Immature natural killer cell (primary cell): ENCODE results near the gene PPP1R9B. TPM values are rescaled to one million over a fixed set of nuclear protein-coding genes. Genes with fewer than 3 reads are reported as not detected.

Source experiments
- DNase-seq, 3 donors: peaks; one replicate each; pipeline ENCODE4 v3.0.0; 2022; ENCODE audit warnings: mixed read lengths in 1 of 3
- H3K27ac Mint-ChIP-seq, 6 donors: one replicate each; pipeline ENCODE4 v1.8.0; 2020; ENCODE audit warnings: mixed read lengths in 6 of 6, mild to moderate bottlenecking in 5 of 6, inconsistent platforms in 4 of 6, moderate library complexity in 3 of 6
- H3K27me3 Mint-ChIP-seq, 3 donors: one replicate each; pipeline ENCODE4 v1.8.0; 2020 to 2021; ENCODE audit warnings: low read depth in 3 of 3, mild to moderate bottlenecking in 3 of 3, mixed read lengths in 3 of 3, moderate library complexity in 3 of 3, inconsistent platforms in 1 of 3
- H3K36me3 Mint-ChIP-seq, 3 donors: one replicate each; pipeline ENCODE4 v1.8.0; 2020; ENCODE audit warnings: mixed read lengths in 3 of 3, inconsistent platforms in 2 of 3, mild to moderate bottlenecking in 2 of 3
- H3K4me1 Mint-ChIP-seq, 2 donors: one replicate each; pipeline ENCODE4 v1.8.0; 2020; ENCODE audit warnings: inconsistent platforms in 2 of 2, mild to moderate bottlenecking in 2 of 2, mixed read lengths in 2 of 2, moderate library complexity in 1 of 2
- H3K4me3 Mint-ChIP-seq, 5 donors: one replicate each; pipeline ENCODE4 v1.8.0; 2020; ENCODE audit warnings: mild to moderate bottlenecking in 5 of 5, mixed read lengths in 5 of 5, inconsistent platforms in 3 of 5, moderate library complexity in 3 of 5
- H3K9me3 Mint-ChIP-seq, 6 donors: one replicate each; pipeline ENCODE4 v1.8.0; 2020; ENCODE audit warnings: mild to moderate bottlenecking in 6 of 6, mixed read lengths in 6 of 6, inconsistent platforms in 4 of 6, moderate library complexity in 3 of 6
- polyA plus RNA-seq, 3 donors: library from polyadenylated mRNA; unstranded; fragments of 300-500 nt; fragmentation: Illumina TruSeq; gene quantifications; one replicate each; pipeline ENCODE4 v1.2.3, GENCODE V29; 2021

Gene PPP1R9B
- polyA plus RNA-seq, 3 donors from 2014 or later = 0.25 to 2.0 (median 0.66) TPM

GRCh38 chr17:50144355-50144754 is 6.1 kb downstream of the PPP1R9B start:
- H3K27ac Mint-ChIP-seq = peak overlapping the region in 5 of 6 donors; percentile 50 to 90 (median 56)
- H3K4me1 Mint-ChIP-seq = peaks cover 91 to 92% of the 10 kb centered on the region in 2 donors
- peaks cover 1 to 4% (median 2%) of the 10 kb centered on the region in 3 donors for H3K27me3 Mint-ChIP-seq
- no peak for DNase-seq
- H3K4me3 Mint-ChIP-seq = peak overlapping the region in 2 of 5 donors; percentile 0 to 6
- H3K36me3 Mint-ChIP-seq = peaks cover 4 to 32% (median 18%) of the 10 kb centered on the region in 3 donors
- no peaks in the 10 kb centered on the region for H3K9me3 Mint-ChIP-seq

DNA sequence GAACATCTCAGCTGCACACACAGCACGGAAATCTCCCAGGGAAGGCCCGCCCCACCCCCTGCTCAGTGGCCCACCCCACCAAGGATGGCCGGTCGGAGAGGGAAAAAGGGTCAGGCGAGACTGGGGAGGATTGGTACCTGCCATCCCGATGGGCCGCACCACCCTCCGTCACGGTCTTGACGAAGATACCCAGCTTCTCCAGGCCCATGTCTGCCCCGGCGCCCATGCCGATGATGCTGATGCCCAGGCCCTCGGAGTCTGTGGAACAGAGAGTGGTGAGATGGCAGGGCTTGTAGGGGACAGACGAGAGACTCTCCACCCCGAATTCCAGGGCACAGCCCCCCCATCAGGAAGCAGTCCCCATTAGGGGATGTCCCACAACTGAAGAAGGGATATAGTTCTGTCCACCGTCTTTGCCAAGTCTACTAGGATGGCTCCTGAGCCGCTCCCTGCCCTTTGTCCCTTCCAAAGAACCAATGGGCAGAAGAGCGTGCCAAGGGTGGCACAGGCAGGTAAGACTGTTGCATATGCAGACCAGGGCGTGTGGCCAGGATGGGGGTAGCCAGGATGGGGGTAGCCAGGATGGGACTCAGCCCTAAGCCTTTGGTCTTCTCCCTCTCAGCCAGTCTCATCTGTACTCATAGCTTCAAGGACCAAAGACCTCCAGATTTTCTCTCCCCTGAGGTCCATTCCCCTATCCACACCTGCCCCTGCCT is 6.9 kb downstream of the PPP1R9B start:
- Mint-ChIP-seq H3K27me3 (peaks cover 0 to 4% (median 2%) of the 10 kb centered on the region in 3 donors), H3K36me3 (peaks cover 4 to 35% (median 18%) of the 10 kb centered on the region in 3 donors), H3K4me1 (peaks cover 91 to 93% of the 10 kb centered on the region in 2 donors)

GRCh38 chr17:50141745-50142110 is 8.7 kb downstream of the PPP1R9B start:
- Mint-ChIP-seq H3K4me1 (peaks cover 74 to 77% of the 10 kb centered on the region in 2 donors), H3K9me3 (no peaks in the 10 kb centered on the region), H3K36me3 (peaks cover 20 to 53% (median 28%) of the 10 kb centered on the region in 3 donors), H3K4me3 (peak overlapping the region; percentile 67 to 87 (median 84)), H3K27me3 (peaks cover 0 to 6% (median 4%) of the 10 kb centered on the region in 3 donors), H3K27ac (peak overlapping the region; percentile 86 to 97 (median 90))
- peak in 1 of 3 donors; percentile 42 for DNase-seq

More for the DNA sequence above, 6.9 kb downstream of the PPP1R9B start:
- Mint-ChIP-seq H3K27ac (peak overlapping the region; percentile 50 to 90 (median 62)), H3K9me3 (no peaks in the 10 kb centered on the region), H3K4me3 (peak overlapping the region in 2 of 5 donors; percentile 13 to 25)
- DNase-seq = no peak

DNA sequence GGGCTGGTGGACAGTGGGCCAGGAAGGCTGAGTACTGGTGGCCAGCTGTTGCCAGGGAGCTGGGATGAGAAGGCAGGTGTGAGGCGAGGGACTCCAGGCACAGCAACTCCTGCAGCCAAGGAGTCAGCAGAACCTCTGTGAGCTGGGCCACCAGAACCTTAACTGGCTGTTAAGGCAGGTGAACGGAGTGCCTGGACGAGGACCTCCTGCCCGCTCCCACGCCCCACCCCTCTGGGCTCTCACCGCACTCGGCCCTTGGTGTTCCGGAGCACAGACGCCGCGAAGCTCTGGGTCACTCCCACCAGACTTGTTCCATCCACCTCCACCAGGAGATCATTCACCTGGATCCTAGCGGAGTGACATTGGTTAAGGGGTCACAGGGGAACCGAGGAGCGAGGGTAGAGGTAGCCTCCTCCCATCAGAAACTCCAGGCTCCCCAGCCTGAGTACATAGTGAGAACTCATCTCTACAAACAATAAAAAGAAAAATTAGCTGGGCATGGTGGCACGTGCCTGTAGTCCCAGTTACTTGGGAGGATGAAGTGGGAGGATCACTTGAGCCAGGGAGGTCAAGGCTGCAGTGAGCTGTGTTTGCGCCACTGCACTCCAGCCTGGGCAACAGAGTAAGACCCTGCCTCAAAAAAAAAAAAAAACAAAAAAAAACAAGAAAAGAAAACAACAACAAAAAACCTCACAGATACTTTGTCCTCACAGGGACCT is 9.3 kb downstream of the PPP1R9B start:
- Mint-ChIP-seq H3K27ac (peak overlapping the region; percentile 86 to 97 (median 90)), H3K9me3 (no peaks in the 10 kb centered on the region)
- no peak for DNase-seq

GRCh38 chr17:50139950-50140885 is 10.3 kb downstream of the PPP1R9B start:
- no peaks in the 10 kb centered on the region for H3K9me3 Mint-ChIP-seq
- H3K4me1 Mint-ChIP-seq = peaks cover 59 to 64% of the 10 kb centered on the region in 2 donors
- peaks cover 0 to 9% (median 4%) of the 10 kb centered on the region in 3 donors for H3K27me3 Mint-ChIP-seq
- DNase-seq = peak; percentile 79 to 81 (median 80)
- H3K36me3 Mint-ChIP-seq = peaks cover 20 to 56% (median 30%) of the 10 kb centered on the region in 3 donors
- H3K4me3 Mint-ChIP-seq = peak overlapping the region; percentile 67 to 84 (median 76)
- H3K27ac Mint-ChIP-seq = peak overlapping the region; percentile 85 to 92 (median 88)

More for the DNA sequence above, 9.3 kb downstream of the PPP1R9B start:
- H3K36me3 Mint-ChIP-seq = peaks cover 20 to 56% (median 30%) of the 10 kb centered on the region in 3 donors
- H3K27me3 Mint-ChIP-seq = peaks cover 0 to 9% (median 4%) of the 10 kb centered on the region in 3 donors
- H3K4me1 Mint-ChIP-seq = peaks cover 69 to 72% of the 10 kb centered on the region in 2 donors
- H3K4me3 Mint-ChIP-seq = peak overlapping the region; percentile 67 to 87 (median 84)

DNA sequence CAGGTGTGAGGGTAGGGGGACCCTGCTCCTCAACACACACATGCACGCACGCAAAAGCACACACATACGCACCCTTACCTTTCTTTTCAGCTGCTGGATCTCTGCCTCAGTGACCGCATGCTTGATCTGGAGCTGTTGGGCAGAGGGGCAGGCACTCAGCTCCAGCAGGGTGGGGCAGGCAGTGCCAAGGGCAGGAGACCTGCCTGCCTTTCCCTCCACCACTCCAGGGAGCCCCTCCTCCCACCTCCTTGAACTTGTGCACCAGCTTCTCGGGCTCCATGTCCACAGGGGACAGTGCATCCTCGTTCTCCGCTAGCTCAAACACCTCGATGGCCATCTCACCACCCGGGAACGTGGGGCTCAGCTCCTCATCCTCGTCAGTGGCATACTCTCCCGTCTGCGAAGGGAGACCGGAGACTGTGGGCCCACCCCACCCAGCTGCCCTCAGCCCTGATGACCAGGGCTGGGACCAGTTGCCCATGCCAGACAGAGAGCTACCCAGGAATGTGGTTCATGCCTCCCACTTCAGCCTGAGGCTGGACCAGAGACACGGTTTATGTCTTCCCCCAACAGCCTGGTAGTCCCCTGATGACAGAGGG is 11.2 kb downstream of the PPP1R9B start:
- Mint-ChIP-seq H3K36me3 (peaks cover 20 to 56% (median 26%) of the 10 kb centered on the region in 3 donors), H3K27ac (peak overlapping the region in 2 of 6 donors; percentile 85 to 91), H3K4me1 (peaks cover 50 to 55% of the 10 kb centered on the region in 2 donors), H3K27me3 (peaks cover 0 to 9% (median 4%) of the 10 kb centered on the region in 3 donors), H3K9me3 (no peaks in the 10 kb centered on the region), H3K4me3 (no peak overlapping the region)
- DNase-seq = no peak

- Mint-ChIP-seq H3K4me3 (no peak overlapping the region), H3K9me3 (no peaks in the 10 kb centered on the region), H3K27ac (peak overlapping the region in 2 of 6 donors; percentile 18 to 83), H3K27me3 (peaks cover 0 to 6% (median 4%) of the 10 kb centered on the region in 3 donors), H3K4me1 (peaks cover 32 to 36% of the 10 kb centered on the region in 2 donors), H3K36me3 (peaks cover 16 to 44% (median 20%) of the 10 kb centered on the region in 3 donors)
- DNase-seq = no peak
Measured at GRCh38 chr17:50137042-50137441, 13.4 kb downstream of the PPP1R9B start.

- Mint-ChIP-seq H3K9me3 (no peaks in the 10 kb centered on the region), H3K27ac (peak overlapping the region in 1 of 6 donors; percentile 76), H3K27me3 (peaks cover 0 to 7% (median 4%) of the 10 kb centered on the region in 3 donors), H3K4me3 (no peak overlapping the region), H3K4me1 (peaks cover 31% of the 10 kb centered on the region in 2 donors), H3K36me3 (peaks cover 16 to 38% (median 20%) of the 10 kb centered on the region in 3 donors)
- no peak for DNase-seq
Measured at GRCh38 chr17:50136096-50136687, 14.3 kb downstream of the PPP1R9B start.

GRCh38 chr17:50135316-50136095 is 15.0 kb downstream of the PPP1R9B start:
- Mint-ChIP-seq H3K4me1 (peaks cover 30 to 31% of the 10 kb centered on the region in 2 donors), H3K27me3 (peaks cover 0 to 11% (median 8%) of the 10 kb centered on the region in 3 donors), H3K27ac (peak overlapping the region in 1 of 6 donors; percentile 9), H3K9me3 (no peaks in the 10 kb centered on the region), H3K36me3 (peaks cover 16 to 32% (median 20%) of the 10 kb centered on the region in 3 donors), H3K4me3 (no peak overlapping the region)
- no peak for DNase-seq

GRCh38 chr17:50134206-50135110 is 16.0 kb downstream of the PPP1R9B start:
- DNase-seq = no peak
- H3K27me3 Mint-ChIP-seq = peaks cover 2 to 13% (median 11%) of the 10 kb centered on the region in 3 donors
- H3K9me3 Mint-ChIP-seq = no peaks in the 10 kb centered on the region
- peaks cover 11 to 25% (median 15%) of the 10 kb centered on the region in 3 donors for H3K36me3 Mint-ChIP-seq
- no peak overlapping the region for H3K27ac Mint-ChIP-seq
- H3K4me3 Mint-ChIP-seq = no peak overlapping the region
- peaks cover 22% of the 10 kb centered on the region in 2 donors for H3K4me1 Mint-ChIP-seq

DNA sequence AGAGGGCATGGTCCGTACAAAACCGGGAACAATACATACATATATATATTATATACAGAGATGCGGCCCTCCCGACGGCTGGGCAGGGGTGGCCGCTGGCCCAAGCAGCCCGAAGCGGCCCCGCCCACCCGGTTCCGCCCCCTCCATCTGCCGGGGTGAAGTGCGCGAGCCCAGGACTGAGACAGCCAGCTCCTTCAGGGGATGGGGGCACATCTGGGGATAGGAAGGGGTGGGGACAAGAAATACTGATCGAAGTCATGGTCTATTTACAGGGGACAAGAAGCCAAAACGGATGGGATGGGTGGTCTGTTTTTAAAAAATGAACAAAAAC is 16.7 kb downstream of the PPP1R9B start:
- Mint-ChIP-seq H3K27ac (no peak overlapping the region), H3K36me3 (peaks cover 11 to 22% (median 15%) of the 10 kb centered on the region in 3 donors), H3K4me1 (peaks cover 22 to 23% of the 10 kb centered on the region in 2 donors), H3K27me3 (peaks cover 6 to 15% (median 14%) of the 10 kb centered on the region in 3 donors), H3K4me3 (no peak overlapping the region), H3K9me3 (no peaks in the 10 kb centered on the region)
- no peak for DNase-seq
